Activated T-cell treated with anti-CD3 and anti-CD28 coated beads, Interleukin-2, amount 50 U/mL, for 1 hour (primary cell): ENCODE measurements around the gene FAM236A.
"Not testable (repeated sequence)": the region's sequence is repeated elsewhere in the genome, so short reads cannot be mapped to it uniquely, and the experiment has no call there.

Source experiments
- DNase-seq: peaks from one replicate; pipeline ENCODE4 v3.0.0-alpha.2; 2020

FAM236A gene

DNA sequence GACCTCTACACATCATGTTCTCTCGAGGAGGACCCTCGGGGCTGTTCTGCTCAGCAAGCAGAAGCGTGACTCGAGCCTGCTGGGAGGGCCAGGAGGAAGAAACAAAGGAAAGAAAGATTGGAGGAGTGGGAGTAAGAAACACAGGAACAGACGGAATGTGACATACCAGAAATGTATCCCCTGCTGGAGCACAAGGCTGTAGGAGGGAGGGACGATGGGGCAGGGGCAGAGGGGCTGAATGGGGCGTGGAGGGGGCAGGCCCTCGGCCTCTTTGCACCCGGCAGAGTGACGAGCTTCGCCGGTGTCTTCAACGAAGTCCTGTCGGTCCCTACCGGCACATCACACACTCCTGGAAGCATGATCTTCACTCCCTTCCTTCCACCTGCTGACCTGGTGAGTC, at the start of gene FAM236A:
FAM236A (plus strand) TSS at position 301 of the 400 bp plus-strand sequence; CDS start at position 358, 57 bp downstream.
- DNase-seq = not testable (repeated sequence)

DNA sequence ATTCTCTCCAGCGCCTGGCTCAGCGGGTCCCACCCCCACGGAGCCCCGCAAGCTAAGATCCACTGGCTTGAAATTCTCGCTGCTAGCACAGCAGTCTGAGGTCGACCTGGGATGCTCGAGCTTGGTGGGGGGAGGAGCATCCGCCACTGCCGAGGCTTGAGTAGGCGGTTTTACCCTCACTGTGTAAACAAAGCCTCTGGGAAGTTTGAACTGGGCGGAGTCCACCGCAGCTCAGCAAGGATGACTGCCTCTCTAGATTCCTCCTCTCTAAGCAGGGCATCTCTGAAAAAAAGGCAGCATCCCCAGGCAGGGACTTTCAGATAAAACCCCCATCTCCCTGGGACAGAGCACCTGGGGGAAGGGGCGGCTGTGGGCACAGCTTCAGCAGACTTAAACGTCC, 48.3 kb upstream of the FAM236A start:
- not testable (repeated sequence) for DNase-seq

DNA sequence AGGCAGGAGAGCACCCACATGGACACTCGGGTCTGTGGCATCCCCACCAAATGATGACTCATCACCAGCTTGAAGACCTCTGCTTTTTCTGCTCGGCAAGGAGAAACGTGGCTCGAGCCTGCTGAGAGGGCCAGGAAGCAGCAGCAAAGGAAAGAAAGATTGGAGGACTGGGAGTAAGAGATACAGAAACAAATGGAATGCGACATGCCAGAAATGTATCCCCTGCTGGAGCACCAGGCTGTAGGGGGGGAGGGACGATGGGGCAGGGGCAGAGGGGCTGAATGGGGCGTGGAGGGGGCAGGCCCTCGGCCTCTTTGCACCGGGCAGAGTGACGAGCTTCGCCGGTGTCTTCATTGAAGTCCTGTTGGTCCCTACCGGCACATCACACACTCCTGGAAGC, 25.7 kb upstream of the FAM236A start, which contains the start of gene FAM236C:
FAM236C (plus strand) TSS at position 301 of the 400 bp plus-strand sequence. CDS start 100 bp downstream, outside the sequence.
- DNase-seq = not testable (repeated sequence)

DNA sequence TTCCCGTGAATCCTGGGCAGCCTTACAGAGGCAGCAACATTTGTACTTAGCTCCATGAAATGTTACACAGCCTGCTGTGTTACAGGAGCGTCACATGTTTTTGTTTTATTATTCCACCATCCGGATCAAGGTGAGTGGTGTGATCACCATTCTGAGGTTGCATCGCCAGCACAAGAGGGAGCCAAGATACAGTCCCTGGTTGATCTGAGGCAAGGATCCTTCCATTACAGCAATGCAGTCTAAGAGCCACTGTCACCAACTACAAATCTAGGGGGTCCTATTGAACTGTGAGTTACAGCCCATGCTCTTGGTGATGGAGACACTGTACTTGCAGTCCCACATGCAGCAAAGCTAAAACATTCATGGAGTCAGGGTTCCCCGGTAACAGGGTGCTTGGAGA, 21.9 kb upstream of the FAM236A start:
- not testable (repeated sequence) for DNase-seq

- not testable (repeated sequence) for DNase-seq
These were observed 5.7 kb upstream of the FAM236A start for GRCh38 chrX:72932283-72932682.

DNA sequence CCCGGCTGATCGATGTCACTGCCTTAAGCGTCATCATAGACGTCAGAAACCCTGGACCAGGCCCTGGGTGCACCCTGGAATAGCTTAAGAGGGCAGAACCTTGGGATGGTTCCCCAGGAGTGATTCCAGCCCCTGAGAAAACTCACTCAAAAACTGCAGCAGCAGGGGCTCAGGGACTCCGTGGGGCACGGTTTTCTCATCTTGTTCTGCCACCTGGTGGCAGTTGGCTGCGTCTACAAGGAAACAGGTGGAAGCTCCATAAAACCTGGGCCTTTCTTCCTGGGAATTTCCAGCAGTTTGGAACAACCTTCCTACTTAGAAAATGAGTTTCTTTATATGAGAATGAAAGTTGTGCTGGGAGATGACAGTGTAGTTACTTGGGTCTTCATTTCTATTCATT, 1.6 kb upstream of the FAM236A start:
- DNase-seq = not testable (repeated sequence)

DNA sequence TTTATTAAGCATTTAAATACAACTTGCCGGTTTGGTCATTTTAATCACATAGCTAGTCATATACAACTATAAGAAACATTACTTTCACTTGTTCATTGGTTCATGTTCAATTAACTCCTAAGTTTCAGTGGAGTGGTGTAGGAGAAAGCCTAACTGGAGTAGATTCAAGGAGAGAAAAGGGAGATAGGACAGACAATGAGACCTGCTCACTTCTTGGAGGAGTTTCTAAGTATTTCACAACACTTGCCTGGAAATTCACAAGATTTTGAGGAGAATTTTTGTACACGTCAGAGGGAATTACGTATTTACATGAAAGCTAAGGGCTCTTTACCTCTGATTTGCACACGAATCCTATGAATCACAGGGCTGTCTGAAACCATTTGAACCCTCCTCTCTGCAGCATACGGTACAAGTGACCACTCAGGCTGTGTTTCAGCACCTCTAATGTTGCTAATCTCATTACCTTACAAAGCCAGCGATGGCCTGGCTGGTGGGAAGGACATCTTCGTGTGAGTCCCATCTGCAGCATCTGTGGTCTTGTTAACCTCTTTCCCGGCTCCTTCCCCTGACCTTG, 1.0 kb upstream of the FAM236A start:
- not testable (repeated sequence) for DNase-seq

DNA sequence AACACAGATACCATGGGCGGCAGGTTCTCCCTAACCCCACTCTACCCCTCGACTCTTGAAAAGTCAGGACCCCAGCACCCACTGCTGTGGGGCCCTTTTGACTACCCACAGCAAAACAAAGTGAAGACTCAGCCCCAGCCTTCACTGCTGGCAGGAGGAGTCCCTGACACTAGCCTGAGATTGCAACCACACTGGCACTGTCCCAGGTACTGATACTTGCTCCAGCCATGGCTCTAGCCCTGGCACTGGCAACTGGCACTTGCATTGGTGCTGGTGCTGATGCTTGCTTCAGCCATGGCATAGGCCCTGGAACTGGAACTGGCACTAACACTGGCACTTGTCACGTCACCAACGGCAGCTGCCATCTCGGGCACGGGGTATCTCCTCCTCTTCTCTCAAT, 4.3 kb downstream of the FAM236A start:
- DNase-seq = not testable (repeated sequence)

- not testable (repeated sequence) for DNase-seq
These were observed 5.2 kb downstream of the FAM236A start for GRCh38 chrX:72943035-72943818.

GRCh38 chrX:72943819-72944169, 5.8 kb downstream of the FAM236A start, which contains the start of gene DMRTC1:
Gene DMRTC1 (minus strand): TSS chrX:72943837. CDS start chrX:72875694, 68,143 bp downstream.
- not testable (repeated sequence) for DNase-seq

DNA sequence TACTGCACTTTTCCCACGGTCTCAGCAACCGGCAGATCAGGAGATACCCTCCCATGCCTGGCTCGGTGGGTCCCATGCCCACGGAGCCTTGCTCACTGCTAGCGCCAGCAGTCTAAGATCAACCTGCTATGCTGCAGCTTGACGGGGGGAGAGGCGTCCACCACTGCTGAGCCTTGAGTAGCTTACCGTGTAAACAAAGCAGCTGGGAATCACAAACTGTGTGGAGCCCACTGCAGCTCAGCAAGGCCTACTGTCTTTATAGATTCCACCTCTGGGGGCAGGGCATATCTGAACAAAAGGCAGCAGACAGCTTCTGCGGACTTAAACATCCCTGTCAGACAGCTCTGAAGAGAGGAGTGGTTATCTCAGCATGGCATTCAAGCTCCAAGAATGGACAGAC, 22.0 kb downstream of the FAM236A start:
- DNase-seq = not testable (repeated sequence)

- not testable (repeated sequence) for DNase-seq
These were observed 33.9 kb downstream of the FAM236A start for GRCh38 chrX:72971859-72972258.

DNA sequence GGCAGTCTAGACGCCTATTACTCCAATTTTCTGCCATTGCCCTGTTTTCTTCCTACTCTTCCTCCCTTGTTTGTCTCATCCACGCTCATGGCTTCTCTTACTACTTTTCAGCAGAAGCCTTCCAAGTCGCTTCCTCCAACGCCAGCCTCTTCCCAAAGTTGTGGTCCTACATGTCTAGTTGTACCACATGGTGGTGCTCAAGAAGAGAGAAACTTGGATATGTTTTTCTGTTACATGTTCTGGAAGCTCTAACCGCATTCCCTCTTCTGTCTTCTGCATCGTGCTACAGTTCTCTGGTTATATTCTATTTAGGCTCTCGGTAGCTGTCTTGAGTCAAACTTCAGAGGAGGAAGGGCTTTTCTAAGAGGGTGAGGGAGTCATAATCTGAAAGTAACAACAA, 36.9 kb downstream of the FAM236A start:
- DNase-seq = not testable (repeated sequence)

- not testable (repeated sequence) for DNase-seq
These were observed 43.0 kb downstream of the FAM236A start for GRCh38 chrX:72980894-72981469.
